Right ventricle myocardium superior (tissue), 1 donor: Measurements from ENCODE around the gene DPM3. TPM values are rescaled to one million over a fixed set of nuclear protein-coding genes. Genes with fewer than 3 reads are reported as not detected.

Source experiments
- total RNA-seq: library from RNA; stranded (reverse); fragmentation: NEBNext Ultra II Directional; extraction: Animal tissue kit (Norgen Biotek cat#: 25700); gene quantifications from one replicate; pipeline ENCODE4 v1.2.1, GENCODE V29; 2021
- donor health status: DM: no; HTN: yes; CAD: no; lungs with severe emphysema.

DPM3 gene
- total RNA-seq, 1 donor from 2014 or later: 49.4 TPM

Other genes starting within 250 kb of the DPM3 start
- 65.7 TPM for gene PMVK, start 203.8 kb downstream of the DPM3 start, total RNA-seq
- gene PBXIP1, start 184.4 kb downstream of the DPM3 start, total RNA-seq: 49.2 TPM
- gene PYGO2, start 178.7 kb downstream of the DPM3 start, total RNA-seq: 13.2 TPM
- gene SHC1, start 169.8 kb downstream of the DPM3 start, total RNA-seq: 52.7 TPM
- gene CKS1B, start 165.8 kb downstream of the DPM3 start, total RNA-seq: 15.5 TPM
- gene FLAD1, start 157.2 kb downstream of the DPM3 start, total RNA-seq: 34.7 TPM
- not detected for gene LENEP, start 146.9 kb downstream of the DPM3 start, total RNA-seq
- gene ZBTB7B, start 137.7 kb downstream of the DPM3 start, total RNA-seq: 44.1 TPM
- gene DCST2, start 106.8 kb downstream of the DPM3 start, total RNA-seq: 0.16 TPM
- gene DCST1, start 106.7 kb downstream of the DPM3 start, total RNA-seq: not detected
- gene ADAM15, start 89.2 kb downstream of the DPM3 start, total RNA-seq: 77.6 TPM
- 2.6 TPM for gene EFNA4, start 76.8 kb downstream of the DPM3 start, total RNA-seq
- gene EFNA3, start 61.7 kb downstream of the DPM3 start, total RNA-seq: 0.75 TPM
- gene EFNA1, start 12.7 kb downstream of the DPM3 start, total RNA-seq: 41.5 TPM
- 7.1 TPM for gene SLC50A1, start 4.7 kb downstream of the DPM3 start, total RNA-seq
- 121 TPM for gene KRTCAP2, start 32.8 kb upstream of the DPM3 start, total RNA-seq
- gene TRIM46, start 33.3 kb upstream of the DPM3 start, total RNA-seq: 0.08 TPM
- gene THBS3, start 67.4 kb upstream of the DPM3 start, total RNA-seq: 5.8 TPM
- gene MTX1, start 68.2 kb upstream of the DPM3 start, total RNA-seq: 16.4 TPM
- gene ENTREP3, start 115.0 kb upstream of the DPM3 start, total RNA-seq: 13.8 TPM
- gene SCAMP3, start 121.8 kb upstream of the DPM3 start, total RNA-seq: 56.8 TPM
- 18.5 TPM for gene CLK2, start 133.0 kb upstream of the DPM3 start, total RNA-seq
- 1.4 TPM for gene HCN3, start 136.9 kb upstream of the DPM3 start, total RNA-seq
- gene PKLR, start 160.9 kb upstream of the DPM3 start, total RNA-seq: not detected
- 71.2 TPM for gene FDPS, start 168.3 kb upstream of the DPM3 start, total RNA-seq
- 19.9 TPM for gene RUSC1, start 180.4 kb upstream of the DPM3 start, total RNA-seq